GM12892 (cell line): ENCODE results near the gene GSTM5.

ENCODE experiments used
- POLR2A ChIP-seq: IDR thresholded peaks from 2 replicates; pipeline ENCODE4 v1.6.1; 2011; ENCODE audit warnings: low read depth, low read length, control low read depth
- POLR2AphosphoS5 ChIP-seq: IDR thresholded peaks from 2 replicates; pipeline ENCODE4 v1.6.1; 2011; ENCODE audit warnings: low read depth, low read length, control low read depth

DNA sequence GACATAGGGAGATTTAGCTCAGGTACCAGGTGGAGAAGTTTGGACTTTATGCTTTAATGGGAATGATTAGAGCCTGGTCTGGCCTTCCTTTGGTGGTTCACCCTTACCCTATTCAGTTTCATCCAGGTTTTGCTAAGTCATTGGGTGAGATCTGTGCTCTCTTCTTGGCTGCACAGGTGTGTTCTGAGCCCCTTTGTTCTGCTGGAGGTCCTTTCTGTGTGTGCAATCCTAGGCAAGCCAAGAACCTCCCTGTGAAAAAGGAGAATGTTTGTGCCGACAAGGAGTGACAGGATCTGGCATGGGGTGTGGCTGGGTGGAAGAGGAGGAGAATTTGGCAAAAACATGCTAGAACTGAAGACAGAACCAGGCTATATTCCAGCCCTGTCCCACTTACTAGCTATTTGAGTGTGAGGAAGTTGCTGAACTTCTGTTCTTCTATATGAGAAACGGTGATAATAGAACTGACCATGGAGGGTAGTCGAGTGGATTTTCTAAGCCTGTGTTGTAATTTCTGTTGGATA is 4.6 kb downstream of the GSTM5 start:
- TF ChIP-seq POLR2A (no peak), POLR2AphosphoS5 (no peak)
